GM12873 (cell line): Measurements from ENCODE around the gene DCANP1.

ENCODE experiments used
- TF ChIP-seq, protein P1 (sequence below): IDR thresholded peaks from 2 replicates; pipeline ENCODE4 v1.5.1; 2012; ENCODE audit warnings: low read depth, mild to moderate bottlenecking, moderate library complexity, low read length, control low read depth; ENCODE audit not compliant: insufficient read depth; ENCODE audit errors: missing control alignments

Gene DCANP1

DNA sequence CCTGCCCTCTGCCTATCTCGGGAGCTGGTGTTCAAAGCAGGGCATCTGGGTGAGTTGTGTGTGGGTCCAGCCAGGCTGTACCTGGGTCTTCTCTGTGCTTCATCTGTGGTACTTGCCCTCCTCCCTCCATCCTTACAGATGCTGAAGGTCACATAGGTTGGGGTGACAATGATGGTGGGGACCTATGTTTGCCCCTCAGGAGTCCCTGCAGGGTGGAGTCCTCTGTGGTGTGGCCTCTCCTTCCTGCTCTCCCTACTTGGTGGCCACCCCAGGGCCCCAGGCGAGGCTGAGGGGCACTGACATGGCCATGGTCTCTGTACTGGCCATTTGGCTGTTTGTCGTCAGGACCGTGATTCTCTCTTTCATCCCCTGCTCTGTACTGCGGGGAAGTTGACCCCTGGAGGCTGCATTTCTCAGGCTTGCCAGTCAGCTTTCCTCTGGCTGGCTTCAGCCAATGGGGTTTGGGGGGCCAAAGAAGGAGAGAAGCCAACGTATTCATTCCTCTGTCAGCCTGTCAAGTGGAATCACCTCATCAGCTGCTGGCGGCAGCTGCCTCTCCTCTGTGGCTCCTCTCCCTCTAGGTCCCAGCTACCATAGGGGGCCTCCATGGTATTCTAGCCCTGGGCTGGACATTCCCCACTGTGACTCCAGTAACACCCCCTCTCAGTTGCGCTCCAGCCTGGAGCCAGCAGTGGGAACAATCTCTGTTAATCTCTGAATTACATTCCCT lies 4.6 kb downstream of the DCANP1 start:
- TF ChIP-seq, protein P1, sequence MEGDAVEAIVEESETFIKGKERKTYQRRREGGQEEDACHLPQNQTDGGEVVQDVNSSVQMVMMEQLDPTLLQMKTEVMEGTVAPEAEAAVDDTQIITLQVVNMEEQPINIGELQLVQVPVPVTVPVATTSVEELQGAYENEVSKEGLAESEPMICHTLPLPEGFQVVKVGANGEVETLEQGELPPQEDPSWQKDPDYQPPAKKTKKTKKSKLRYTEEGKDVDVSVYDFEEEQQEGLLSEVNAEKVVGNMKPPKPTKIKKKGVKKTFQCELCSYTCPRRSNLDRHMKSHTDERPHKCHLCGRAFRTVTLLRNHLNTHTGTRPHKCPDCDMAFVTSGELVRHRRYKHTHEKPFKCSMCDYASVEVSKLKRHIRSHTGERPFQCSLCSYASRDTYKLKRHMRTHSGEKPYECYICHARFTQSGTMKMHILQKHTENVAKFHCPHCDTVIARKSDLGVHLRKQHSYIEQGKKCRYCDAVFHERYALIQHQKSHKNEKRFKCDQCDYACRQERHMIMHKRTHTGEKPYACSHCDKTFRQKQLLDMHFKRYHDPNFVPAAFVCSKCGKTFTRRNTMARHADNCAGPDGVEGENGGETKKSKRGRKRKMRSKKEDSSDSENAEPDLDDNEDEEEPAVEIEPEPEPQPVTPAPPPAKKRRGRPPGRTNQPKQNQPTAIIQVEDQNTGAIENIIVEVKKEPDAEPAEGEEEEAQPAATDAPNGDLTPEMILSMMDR: no peak

GRCh38 chr5:135441919-135442318 lies 5.2 kb downstream of the DCANP1 start:
- TF ChIP-seq, protein P1: no peak

GRCh38 chr5:135441350-135441831 lies 5.8 kb downstream of the DCANP1 start:
- TF ChIP-seq, protein P1: no peak

- TF ChIP-seq, protein P1: no peak
These were observed 6.2 kb downstream of the DCANP1 start for GRCh38 chr5:135440916-135441315.

GRCh38 chr5:135439231-135440205 lies 7.6 kb downstream of the DCANP1 start:
- TF ChIP-seq, protein P1: no peak

- TF ChIP-seq, protein P1: no peak
These were observed 8.4 kb downstream of the DCANP1 start for GRCh38 chr5:135438636-135439221.
